Lung (tissue), 12 donors: ENCODE results near the gene CDK8. TPM values are rescaled to one million over a fixed set of nuclear protein-coding genes. Genes with fewer than 3 reads are reported as not detected.

ENCODE experiments used
- ATAC-seq: fragments of 200-7000 bp; cut with Tn5 transposase; one replicate; pipeline ENCODE4 v1.9.1; 2020; ENCODE audit warnings: moderate number of reproducible peaks; ENCODE audit not compliant: insufficient read depth, low FRiP score
- DNase-seq, 3 donors: peaks; one replicate each; pipeline ENCODE4 v3.0.0-alpha.2; 2013 to 2017
- H3K27ac ChIP-seq, 2 donors: one replicate each; pipeline ENCODE4 v1.5.1; 2013; ENCODE audit warnings: mild to moderate bottlenecking in 2 of 2, moderate library complexity in 2 of 2, control low read depth in 1 of 2, inconsistent platforms in 1 of 2, low read depth in 1 of 2, low read length in 1 of 2
- H3K27me3 ChIP-seq, 3 donors: one replicate each; pipeline ENCODE4 v1.5.1; 2013; ENCODE audit warnings: low read length in 2 of 3; ENCODE audit not compliant: control insufficient read depth in 3 of 3, insufficient read depth in 3 of 3
- H3K36me3 ChIP-seq, 4 donors: one replicate each; pipeline ENCODE4 v1.5.1; 2013; ENCODE audit warnings: low read length in 4 of 4, mild to moderate bottlenecking in 1 of 4, moderate library complexity in 1 of 4; ENCODE audit not compliant: control insufficient read depth in 4 of 4, insufficient read depth in 4 of 4
- H3K4me1 ChIP-seq, 5 donors: one replicate each; pipeline ENCODE4 v1.5.1; 2013; ENCODE audit warnings: low read length in 5 of 5, mild to moderate bottlenecking in 2 of 5, moderate library complexity in 1 of 5; ENCODE audit not compliant: control insufficient read depth in 5 of 5, insufficient read depth in 5 of 5
- H3K4me3 ChIP-seq: one replicate; pipeline ENCODE4 v1.5.1; 2013; ENCODE audit warnings: mild to moderate bottlenecking, control low read depth, moderate library complexity
- H3K9ac ChIP-seq, 2 donors: one replicate each; pipeline ENCODE4 v1.5.1; 2013; ENCODE audit warnings: low read length in 2 of 2, control low read depth in 1 of 2; ENCODE audit not compliant: insufficient read depth in 1 of 2
- H3K9me3 ChIP-seq, 4 donors: one replicate each; pipeline ENCODE4 v1.5.1; 2013; ENCODE audit warnings: low read length in 3 of 4, mild to moderate bottlenecking in 1 of 4, moderate library complexity in 1 of 4; ENCODE audit not compliant: control insufficient read depth in 4 of 4, insufficient read depth in 3 of 4
- CTCF ChIP-seq: IDR thresholded peaks from 2 replicates; pipeline ENCODE4 v1.5.1; 2012; ENCODE audit warnings: mild to moderate bottlenecking; ENCODE audit errors: control extremely low read depth, extremely low read depth
- WGBS, 2 donors: extraction: QIAGEN DNeasy Blood & Tissue Kit; methylation state at CpG; one replicate each; pipeline ENCODE4 v1.1.7; 2013; 5-methylcytosine and 5-hydroxymethylcytosine counted together
- polyA plus RNA-seq, 2 donors: library from polyadenylated mRNA; stranded (reverse); fragments of 200-250 nt; gene quantifications; one replicate each; pipeline ENCODE4 v1.2.1, GENCODE V29; 2013
- total RNA-seq, 2 donors: library from RNA; depleted of rRNA in 1 of 2; stranded (reverse); fragments of >200 nt in 1 of 2; gene quantifications; one replicate each; pipeline ENCODE4 v1.2.1, GENCODE V29; 2014 to 2021
- donor health status: control.
- donor health status: control.
- donor health status: Bipolar disorder and iron deficiency.
- donor health status: healthy.
- donor health status: DM: yes; HTN: yes; CAD: no.

Gene CDK8
- total and polyA plus RNA-seq, 4 donors: 7.1 to 12.7 (median 9.6) TPM

- H3K4me3 ChIP-seq: no peak overlapping the region
- TF ChIP-seq CTCF: no peak
- H3K27ac ChIP-seq: no peak overlapping the region
- H3K9me3 ChIP-seq: no peaks in the 10 kb centered on the region
- DNase-seq (no peak), ATAC-seq (no peak)
- WGBS, 2 donors: 73 to 88% methylated on average over 3 of the region's 3 CpGs
- no peaks in the 10 kb centered on the region for H3K27me3 ChIP-seq
- no peak overlapping the region for H3K9ac ChIP-seq
- H3K4me1 ChIP-seq: peaks cover 0 to 23% (median 0%) of the 10 kb centered on the region in 5 donors
- H3K36me3 ChIP-seq: no peaks in the 10 kb centered on the region
Observed at GRCh38 chr13:26266311-26266710, 12.4 kb downstream of the CDK8 start.

DNA sequence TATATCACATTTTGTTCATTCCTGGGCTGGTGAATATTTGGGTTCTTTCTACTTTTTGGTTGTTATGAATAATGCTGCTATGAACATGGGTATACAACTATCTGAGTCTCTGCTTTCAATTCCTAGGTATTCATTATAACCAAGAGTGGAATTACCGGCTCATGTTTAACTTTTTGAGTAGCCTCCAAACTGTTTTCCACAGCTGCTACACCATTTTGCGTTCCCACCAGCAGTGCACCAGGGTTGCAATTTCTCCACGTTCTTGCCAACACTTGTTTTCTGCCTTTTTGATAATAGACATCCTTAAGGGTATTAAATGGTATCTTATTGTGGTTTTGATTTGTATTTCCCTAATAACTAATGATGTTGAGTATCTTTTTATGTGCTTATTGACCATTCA is 16.8 kb downstream of the CDK8 start:
- no peak for DNase-seq
- Histone ChIP-seq H3K27me3 (no peaks in the 10 kb centered on the region), H3K4me3 (no peak overlapping the region), H3K27ac (no peak overlapping the region), H3K9me3 (no peaks in the 10 kb centered on the region), H3K4me1 (peaks cover 0 to 17% (median 0%) of the 10 kb centered on the region in 5 donors), H3K9ac (no peak overlapping the region), H3K36me3 (no peaks in the 10 kb centered on the region)
- ATAC-seq: no peak
- WGBS, 2 donors: 95 to 98% methylated on average over 3 of the region's 3 CpGs
- no peak for TF ChIP-seq CTCF

GRCh38 chr13:26272621-26273020 is 18.7 kb downstream of the CDK8 start:
- Histone ChIP-seq H3K27me3 (no peaks in the 10 kb centered on the region), H3K9me3 (no peaks in the 10 kb centered on the region), H3K36me3 (no peaks in the 10 kb centered on the region), H3K4me1 (peaks cover 0 to 9% (median 0%) of the 10 kb centered on the region in 5 donors), H3K4me3 (no peak overlapping the region), H3K27ac (no peak overlapping the region), H3K9ac (no peak overlapping the region)
- TF ChIP-seq CTCF: no peak
- DNase-seq (no peak), ATAC-seq (no peak)
- WGBS, 2 donors: 83 to 84% methylated on average over 3 of the region's 3 CpGs

GRCh38 chr13:26280295-26280694 is 26.4 kb downstream of the CDK8 start:
- no peak for ATAC-seq
- Histone ChIP-seq H3K9me3 (no peaks in the 10 kb centered on the region), H3K4me1 (peaks cover 0 to 7% (median 0%) of the 10 kb centered on the region in 5 donors), H3K27me3 (no peaks in the 10 kb centered on the region), H3K9ac (no peak overlapping the region), H3K36me3 (peaks cover 0 to 9% (median 4%) of the 10 kb centered on the region in 4 donors), H3K4me3 (no peak overlapping the region), H3K27ac (no peak overlapping the region)
- no peak for TF ChIP-seq CTCF
- DNase-seq: no peak
- 91 to 95% methylated on average over 2 of the region's 2 CpGs for WGBS, 2 donors
